ENCODE measurements around the gene HTT. TPM values are rescaled to one million over a fixed set of nuclear protein-coding genes. Genes with fewer than 3 reads are reported as not detected.

Gene HTT
- total and polyA plus RNA-seq, 2 of the 13 experiments (the other 11 are each of a cell fraction or from before 2014, with no cell fraction given), result 17.5 to 19.5 TPM

DNA sequence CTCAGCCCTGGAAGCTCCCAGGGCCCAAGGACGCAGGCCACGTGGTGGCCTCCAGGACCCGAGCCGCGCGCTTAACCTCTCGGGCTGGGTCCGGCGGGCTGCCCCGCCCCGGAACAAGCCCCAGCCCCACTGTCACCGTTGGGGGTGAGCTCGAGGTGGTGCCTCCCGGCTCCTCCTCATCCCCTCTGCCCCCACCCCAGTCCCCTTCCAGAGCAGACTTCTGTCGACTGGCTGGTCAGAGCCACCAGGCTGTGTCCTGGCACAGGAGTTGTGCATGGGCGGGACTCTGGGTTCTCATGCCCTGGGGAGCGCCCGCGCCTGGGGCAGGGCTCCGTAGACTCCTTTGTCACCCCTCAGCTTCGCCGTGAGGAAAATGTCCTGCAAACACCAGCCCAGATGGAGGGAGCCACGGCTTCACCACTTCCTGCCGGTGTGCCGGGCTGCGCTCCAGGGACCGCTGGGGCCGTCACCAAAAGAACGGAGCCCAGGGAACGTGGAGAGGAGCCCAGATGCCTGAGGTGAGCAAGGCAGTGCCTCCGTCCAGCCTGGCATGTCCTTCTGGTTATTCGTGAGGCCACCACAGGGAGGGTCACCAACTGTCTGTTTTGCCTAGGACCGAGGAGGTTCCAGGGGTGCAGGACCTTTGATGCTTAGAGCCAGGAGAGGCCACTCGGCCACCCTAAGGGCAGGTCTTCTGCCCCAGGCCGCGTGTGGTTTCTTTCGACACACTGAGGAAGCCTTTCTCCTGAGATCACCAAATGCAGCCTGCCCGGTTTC, 211.3 kb downstream of the HTT start (continued):
- TF ChIP-seq ZNF225 (CRISPR knock-in tag; IDR thresholded peaks at IDR 0.05) (no peak), RARA (CRISPR knock-in tag; IDR thresholded peaks at IDR 0.05) (peak; percentile 64), ZNF430 (CRISPR knock-in tag; IDR thresholded peaks at IDR 0.05) (no peak), KDM6A (CRISPR knock-in tag; IDR thresholded peaks at IDR 0.05; ENCODE audit: low read depth) (no peak), ZFX (CRISPR knock-in tag; IDR thresholded peaks at IDR 0.05; ENCODE audit: low read depth) (peak; percentile 88; the same call in 1 of the 2 replicates), TOPORS (CRISPR knock-in tag; IDR thresholded peaks at IDR 0.05) (peak; percentile 74; the same call in 1 of the 2 replicates), HMG20A (CRISPR knock-in tag; IDR thresholded peaks at IDR 0.05; ENCODE audit: borderline replicate concordance) (no peak), KLF13 (CRISPR knock-in tag; IDR thresholded peaks at IDR 0.05) (no peak), RORA (CRISPR knock-in tag; IDR thresholded peaks at IDR 0.05) (no peak), ZNF292 (CRISPR knock-in tag; IDR thresholded peaks at IDR 0.05; ENCODE audit: borderline replicate concordance, low read depth) (no peak), GATAD2A (CRISPR knock-in tag; IDR thresholded peaks at IDR 0.05) (peak; percentile 62; the same call in 1 of the 2 replicates), PRMT3 (CRISPR knock-in tag; IDR thresholded peaks at IDR 0.05; ENCODE audit: borderline replicate concordance, low read depth) (no peak), ZNF256 (CRISPR knock-in tag; conservative IDR thresholded peaks at IDR 0.05) (no peak), ZFP41 (CRISPR knock-in tag; IDR thresholded peaks at IDR 0.05; ENCODE audit: borderline replicate concordance) (no peak), ZNF441 (CRISPR knock-in tag; IDR thresholded peaks at IDR 0.05; ENCODE audit: borderline replicate concordance) (no peak), ZNF333 (CRISPR knock-in tag; IDR thresholded peaks at IDR 0.05; ENCODE audit: borderline replicate concordance) (no peak; the same call in 1 of the 2 replicates), TBX3 (IDR thresholded peaks at IDR 0.05; ENCODE audit: borderline replicate concordance) (no peak), MAF1 (CRISPR knock-in tag; IDR thresholded peaks at IDR 0.05; ENCODE audit: borderline replicate concordance) (0 out of 2 replicates have a peak, but pooled peaks have one; percentile 43), KLF6 (CRISPR knock-in tag; IDR thresholded peaks at IDR 0.05) (peak; percentile 75; the same call in 1 of the 2 replicates), ZKSCAN1 (IDR thresholded peaks at IDR 0.05; ENCODE audit: low read length) (no peak), DR1 (CRISPR knock-in tag; IDR thresholded peaks at IDR 0.05) (no peak; the same call in 1 of the 2 replicates)
- TF ChIP-seq, protein P1, sequence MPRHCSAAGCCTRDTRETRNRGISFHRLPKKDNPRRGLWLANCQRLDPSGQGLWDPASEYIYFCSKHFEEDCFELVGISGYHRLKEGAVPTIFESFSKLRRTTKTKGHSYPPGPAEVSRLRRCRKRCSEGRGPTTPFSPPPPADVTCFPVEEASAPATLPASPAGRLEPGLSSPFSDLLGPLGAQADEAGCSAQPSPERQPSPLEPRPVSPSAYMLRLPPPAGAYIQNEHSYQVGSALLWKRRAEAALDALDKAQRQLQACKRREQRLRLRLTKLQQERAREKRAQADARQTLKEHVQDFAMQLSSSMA (CRISPR knock-in tag; IDR thresholded peaks at IDR 0.05), result 0 out of 2 replicates have a peak, but pooled peaks have one; percentile 64
- TF ChIP-seq, protein P2, sequence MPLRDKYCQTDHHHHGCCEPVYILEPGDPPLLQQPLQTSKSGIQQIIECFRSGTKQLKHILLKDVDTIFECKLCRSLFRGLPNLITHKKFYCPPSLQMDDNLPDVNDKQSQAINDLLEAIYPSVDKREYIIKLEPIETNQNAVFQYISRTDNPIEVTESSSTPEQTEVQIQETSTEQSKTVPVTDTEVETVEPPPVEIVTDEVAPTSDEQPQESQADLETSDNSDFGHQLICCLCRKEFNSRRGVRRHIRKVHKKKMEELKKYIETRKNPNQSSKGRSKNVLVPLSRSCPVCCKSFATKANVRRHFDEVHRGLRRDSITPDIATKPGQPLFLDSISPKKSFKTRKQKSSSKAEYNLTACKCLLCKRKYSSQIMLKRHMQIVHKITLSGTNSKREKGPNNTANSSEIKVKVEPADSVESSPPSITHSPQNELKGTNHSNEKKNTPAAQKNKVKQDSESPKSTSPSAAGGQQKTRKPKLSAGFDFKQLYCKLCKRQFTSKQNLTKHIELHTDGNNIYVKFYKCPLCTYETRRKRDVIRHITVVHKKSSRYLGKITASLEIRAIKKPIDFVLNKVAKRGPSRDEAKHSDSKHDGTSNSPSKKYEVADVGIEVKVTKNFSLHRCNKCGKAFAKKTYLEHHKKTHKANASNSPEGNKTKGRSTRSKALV (CRISPR knock-in tag; IDR thresholded peaks at IDR 0.05), result peak; percentile 78; the same call in 1 of the 2 replicates
- TF ChIP-seq, protein P3, sequence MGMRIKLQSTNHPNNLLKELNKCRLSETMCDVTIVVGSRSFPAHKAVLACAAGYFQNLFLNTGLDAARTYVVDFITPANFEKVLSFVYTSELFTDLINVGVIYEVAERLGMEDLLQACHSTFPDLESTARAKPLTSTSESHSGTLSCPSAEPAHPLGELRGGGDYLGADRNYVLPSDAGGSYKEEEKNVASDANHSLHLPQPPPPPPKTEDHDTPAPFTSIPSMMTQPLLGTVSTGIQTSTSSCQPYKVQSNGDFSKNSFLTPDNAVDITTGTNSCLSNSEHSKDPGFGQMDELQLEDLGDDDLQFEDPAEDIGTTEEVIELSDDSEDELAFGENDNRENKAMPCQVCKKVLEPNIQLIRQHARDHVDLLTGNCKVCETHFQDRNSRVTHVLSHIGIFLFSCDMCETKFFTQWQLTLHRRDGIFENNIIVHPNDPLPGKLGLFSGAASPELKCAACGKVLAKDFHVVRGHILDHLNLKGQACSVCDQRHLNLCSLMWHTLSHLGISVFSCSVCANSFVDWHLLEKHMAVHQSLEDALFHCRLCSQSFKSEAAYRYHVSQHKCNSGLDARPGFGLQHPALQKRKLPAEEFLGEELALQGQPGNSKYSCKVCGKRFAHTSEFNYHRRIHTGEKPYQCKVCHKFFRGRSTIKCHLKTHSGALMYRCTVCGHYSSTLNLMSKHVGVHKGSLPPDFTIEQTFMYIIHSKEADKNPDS (CRISPR knock-in tag; IDR thresholded peaks at IDR 0.05), result no peak
- TF ChIP-seq, protein P4, sequence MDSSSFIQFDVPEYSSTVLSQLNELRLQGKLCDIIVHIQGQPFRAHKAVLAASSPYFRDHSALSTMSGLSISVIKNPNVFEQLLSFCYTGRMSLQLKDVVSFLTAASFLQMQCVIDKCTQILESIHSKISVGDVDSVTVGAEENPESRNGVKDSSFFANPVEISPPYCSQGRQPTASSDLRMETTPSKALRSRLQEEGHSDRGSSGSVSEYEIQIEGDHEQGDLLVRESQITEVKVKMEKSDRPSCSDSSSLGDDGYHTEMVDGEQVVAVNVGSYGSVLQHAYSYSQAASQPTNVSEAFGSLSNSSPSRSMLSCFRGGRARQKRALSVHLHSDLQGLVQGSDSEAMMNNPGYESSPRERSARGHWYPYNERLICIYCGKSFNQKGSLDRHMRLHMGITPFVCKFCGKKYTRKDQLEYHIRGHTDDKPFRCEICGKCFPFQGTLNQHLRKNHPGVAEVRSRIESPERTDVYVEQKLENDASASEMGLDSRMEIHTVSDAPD (CRISPR knock-in tag; IDR thresholded peaks at IDR 0.05), result peak; percentile 36; the same call in 1 of the 2 replicates

All from HepG2 (cell line).